IMR-90 (cell line): Measurements from ENCODE around the gene FDCSP. TPM values are rescaled to one million over a fixed set of nuclear protein-coding genes. Genes with fewer than 3 reads are reported as not detected.
"Not testable (repeated sequence)": the region's sequence is repeated elsewhere in the genome, so short reads cannot be mapped to it uniquely, and the experiment has no call there.

Experiments
- ATAC-seq: fragments of 200-7000 bp; cut with Tn5 transposase; 2 replicates; pipeline ENCODE4 v1.9.1; 2020; ENCODE audit warnings: low read depth, mild to moderate bottlenecking, moderate library complexity
- BruUV-seq: library from RNA; stranded (reverse); fragments of 400-500 nt; replicated peaks from 2 replicates; lab custom pipeline; 2021; lab: Mats Ljungman, UMichigan
- CTCF ChIA-PET: fragments of 300-600 bp; formaldehyde crosslinking; extraction: SDS; loops from one replicate; lab custom pipeline; 2021; ENCODE audit warnings: antibody characterized with exemption; lab: Yijun Ruan, JAX
- POLR2A ChIA-PET: fragments of 300-600 bp; sonication (Branson Sonifier 250); formaldehyde crosslinking; loops from one replicate; lab custom pipeline; 2022; ENCODE audit warnings: antibody characterized with exemption; ENCODE audit not compliant: unreplicated experiment; lab: Charles Lee
- DNase-seq: peaks from one replicate; pipeline ENCODE4 v3.0.0; 2013
- H2AFZ ChIP-seq: replicated peaks from 2 replicates; pipeline ENCODE3; 2013; ENCODE audit warnings: low read length, mild to moderate bottlenecking; ENCODE audit not compliant: poor library complexity
- H2AK5ac ChIP-seq: 2 replicates; pipeline ENCODE4 v1.6.1; 2013; ENCODE audit warnings: low read depth, low read length, inconsistent platforms
- H2AK9ac ChIP-seq: replicated peaks from 2 replicates; pipeline ENCODE3; 2013; ENCODE audit warnings: mild to moderate bottlenecking, low read depth, low read length, moderate library complexity; ENCODE audit not compliant: poor library complexity
- H2BK120ac ChIP-seq: 2 replicates; pipeline ENCODE4 v1.6.1; 2013; ENCODE audit warnings: low read depth, low read length, inconsistent platforms
- H2BK15ac ChIP-seq: 3 replicates; pipeline ENCODE4 v1.6.1; 2013; ENCODE audit warnings: low read depth, low read length, inconsistent platforms
- H2BK20ac ChIP-seq: 2 replicates; pipeline ENCODE4 v1.6.1; 2013; ENCODE audit warnings: low read depth, mild to moderate bottlenecking, inconsistent platforms, low read length, moderate library complexity
- H2BK5ac ChIP-seq: 2 replicates; pipeline ENCODE4 v1.6.1; 2013; ENCODE audit warnings: mild to moderate bottlenecking, low read depth, low read length, inconsistent platforms; ENCODE audit not compliant: poor library complexity, severe bottlenecking
- H3K14ac ChIP-seq: replicated peaks from 2 replicates; pipeline ENCODE4 v1.6.1; 2013; ENCODE audit warnings: low read depth, low read length, inconsistent platforms
- H3K18ac ChIP-seq: 2 replicates; pipeline ENCODE4 v1.6.1; 2013; ENCODE audit warnings: low read depth, low read length, control low read depth
- H3K23ac ChIP-seq: 2 replicates; pipeline ENCODE4 v1.6.1; 2013; ENCODE audit warnings: low read depth, low read length, inconsistent platforms
- H3K27ac ChIP-seq: 2 replicates; pipeline ENCODE4 v1.5.1; 2013; ENCODE audit warnings: mild to moderate bottlenecking, control low read depth, low read length; ENCODE audit not compliant: insufficient read depth
- H3K27me3 ChIP-seq: 2 replicates; pipeline ENCODE4 v1.6.1; 2013; ENCODE audit warnings: low read length; ENCODE audit not compliant: control insufficient read depth, insufficient read depth
- H3K36me3 ChIP-seq: 2 replicates; pipeline ENCODE4 v1.6.1; 2013; ENCODE audit warnings: low read length, mixed read lengths; ENCODE audit not compliant: control insufficient read depth, insufficient read depth
- H3K4ac ChIP-seq: 2 replicates; pipeline ENCODE4 v1.6.1; 2013; ENCODE audit warnings: low read depth, low read length, inconsistent platforms
- H3K4me1 ChIP-seq: 2 replicates; pipeline ENCODE4 v1.6.1; 2013; ENCODE audit warnings: low read length, mixed read lengths; ENCODE audit not compliant: control insufficient read depth, insufficient read depth
- H3K4me2 ChIP-seq: 2 replicates; pipeline ENCODE4 v1.6.1; 2013; ENCODE audit warnings: low read depth, mild to moderate bottlenecking, control low read depth, low read length, moderate library complexity
- H3K4me3 ChIP-seq: 2 replicates; pipeline ENCODE4 v1.5.1; 2013; ENCODE audit warnings: low read depth, mild to moderate bottlenecking, control low read depth, low read length, moderate library complexity; ENCODE audit not compliant: insufficient read depth
- H3K56ac ChIP-seq: 2 replicates; pipeline ENCODE4 v1.6.1; 2013; ENCODE audit warnings: low read length, inconsistent platforms; ENCODE audit not compliant: insufficient read depth; ENCODE audit errors: extremely low read depth
- H3K79me1 ChIP-seq, 2 experiments: 2 replicates each; pipeline ENCODE4 v1.6.1; 2013; ENCODE audit warnings: low read length in 2 of 2, inconsistent platforms in 1 of 2, low read depth in 1 of 2
- H3K9ac ChIP-seq: 2 replicates; pipeline ENCODE4 v1.6.1; 2013; ENCODE audit warnings: low read depth, low read length, control low read depth
- H3K9me1 ChIP-seq: 2 replicates; pipeline ENCODE4 v1.6.1; 2013; ENCODE audit warnings: low read length, inconsistent platforms; ENCODE audit not compliant: insufficient read depth
- H3K9me3 ChIP-seq: 2 replicates; pipeline ENCODE4 v1.6.1; 2013; ENCODE audit warnings: low read length; ENCODE audit not compliant: control insufficient read depth, insufficient read depth
- H4K20me1 ChIP-seq: 2 replicates; pipeline ENCODE4 v1.6.1; 2013; ENCODE audit warnings: low read length, inconsistent platforms; ENCODE audit not compliant: insufficient read depth
- H4K5ac ChIP-seq: 2 replicates; pipeline ENCODE4 v1.6.1; 2013; ENCODE audit warnings: mild to moderate bottlenecking, low read depth, low read length, control low read depth
- H4K8ac ChIP-seq, 2 experiments: 2 replicates each; pipeline ENCODE4 v1.6.1; 2013; ENCODE audit warnings: low read depth in 2 of 2, low read length in 2 of 2, control low read depth in 1 of 2, inconsistent platforms in 1 of 2
- H4K91ac ChIP-seq: 2 replicates; pipeline ENCODE4 v1.6.1; 2013; ENCODE audit warnings: low read depth, low read length, inconsistent platforms; ENCODE audit not compliant: insufficient read depth
- CHD1 ChIP-seq: IDR thresholded peaks from 2 replicates; pipeline ENCODE4 v1.6.1; 2012; ENCODE audit warnings: low read depth, low read length, improper control_type of control experiment
- FOS ChIP-seq: fragments of 150-350 bp; IDR thresholded peaks from 2 replicates; pipeline ENCODE4 v1.6.1; 2016; ENCODE audit warnings: low read depth, low read length
- RCOR1 ChIP-seq: IDR thresholded peaks from 2 replicates; pipeline ENCODE4 v1.6.1; 2012; ENCODE audit warnings: mild to moderate bottlenecking, low read length, improper control_type of control experiment; ENCODE audit not compliant: insufficient replicate concordance
- SMC3 ChIP-seq: fragments of 150-350 bp; IDR thresholded peaks from 2 replicates; pipeline ENCODE4 v1.6.1; 2016; ENCODE audit warnings: low read depth, mild to moderate bottlenecking, antibody characterized with exemption, low read length, moderate library complexity
- WGBS, 2 experiments: methylation state at CpG; one replicate each; pipeline versions ENCODE4 v1.1.5 to v1.1.7; 2013; ENCODE audit warnings: missing lambda C conversion rate in 2 of 2; ENCODE audit not compliant: insufficient read length in 1 of 2; ENCODE audit errors: extremely low coverage in 2 of 2; 5-methylcytosine and 5-hydroxymethylcytosine counted together
- dilution Hi-C: fragments of 300-500 bp; cut with HindIII; formaldehyde crosslinking; loops from one replicate; pipeline ENCODE4 v1.14.3; 2018; ENCODE audit warnings: low sequenced_read_pairs; ENCODE audit not compliant: unreplicated experiment
- in situ Hi-C: fragments of 300-500 bp; cut with MboI; formaldehyde crosslinking; loops from 3 replicates; pipeline ENCODE4 v1.14.3; 2019; ENCODE audit warnings: low sequenced_read_pairs, inconsistent platforms, mixed read lengths
- intact Hi-C: fragments of 100-400 bp; cut with micrococcal nuclease; formaldehyde crosslinking; loops from 2 replicates; pipeline ENCODE4 v1.10.0; 2022
- polyA plus RNA-seq, 3 experiments: library from polyadenylated mRNA; depleted of rRNA; stranded (reverse); fragments of >200 nt; gene quantifications; 2 replicates each; pipeline ENCODE4 v1.2.3, GENCODE V29; 2012; ENCODE audit warnings: low replicate concordance in 1 of 3
- total RNA-seq: library from RNA; depleted of rRNA; stranded (reverse); fragments of >200 nt; gene quantifications from 2 replicates; pipeline ENCODE4 v1.2.3, GENCODE V29; 2012

The FDCSP gene
- total and polyA plus RNA-seq, 2 of the 4 experiments (the other 2 are of a cell fraction): not detected

DNA sequence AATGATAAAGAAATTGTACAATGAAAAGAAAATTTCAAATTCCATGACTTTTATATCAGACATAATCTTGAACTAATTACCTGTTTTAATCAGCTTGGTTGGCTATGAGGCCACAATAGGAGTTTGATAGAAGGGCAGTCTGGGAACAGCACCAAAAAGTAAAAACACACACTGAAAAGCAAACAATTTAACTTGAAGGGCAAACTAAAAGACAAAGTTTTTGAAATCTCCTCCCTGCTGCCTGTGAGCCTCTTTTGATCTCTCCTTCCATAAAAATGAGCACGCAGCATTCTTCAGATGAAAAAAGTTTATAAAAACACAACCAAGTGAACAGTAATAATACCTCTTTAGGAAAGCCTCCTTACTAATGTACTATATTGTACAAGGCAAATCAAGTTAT, 22.3 kb upstream of the FDCSP start:
- DNase-seq (no peak), ATAC-seq (no peak)
- no peak overlapping the region for H2BK20ac ChIP-seq
- dilution Hi-C loops: no loop called here
- no peak overlapping the region for H3K4me2 ChIP-seq
- intact Hi-C loops: no loop called here
- no peak overlapping the region for H4K8ac ChIP-seq
- no peaks in the 10 kb centered on the region for H3K9me1 ChIP-seq
- WGBS, 2 experiments: no CpG with 5 or more reads among the region's 1 CpG
- no peaks in the 10 kb centered on the region for H3K9me3 ChIP-seq
- no peak overlapping the region for H3K56ac ChIP-seq
- no peak overlapping the region for H3K4me3 ChIP-seq
- H2BK15ac ChIP-seq: no peak overlapping the region
- no peak overlapping the region for H4K91ac ChIP-seq
- no TSS peak for BruUV-seq
- H3K27ac ChIP-seq: no peak overlapping the region
- in situ Hi-C loops: no loop called here
- no peaks in the 10 kb centered on the region for H3K4me1 ChIP-seq
- H2BK5ac ChIP-seq: no peak overlapping the region
- TF ChIP-seq CHD1 (no peak), SMC3 (no peak), FOS (no peak), RCOR1 (no peak)
- H2AK9ac ChIP-seq: no peak overlapping the region
- H3K36me3 ChIP-seq: no peaks in the 10 kb centered on the region
- no peak overlapping the region for H3K18ac ChIP-seq
- no peak overlapping the region for H3K9ac ChIP-seq
- H3K79me1 ChIP-seq: no peaks in the 10 kb centered on the region
- ChIA-PET CTCF (interaction anchor here (0.6 kb wide), 1 partner anchor 121 kb away, joined by 3 read pairs; no protein-coding TSS in a partner anchor), POLR2A (no interaction called here)
- H3K14ac ChIP-seq: no peak overlapping the region
- no peaks in the 10 kb centered on the region for H3K27me3 ChIP-seq
- no peak overlapping the region for H3K4ac ChIP-seq
- H2AFZ ChIP-seq: no peak overlapping the region
- no peak overlapping the region for H4K5ac ChIP-seq
- no peak overlapping the region for H2BK120ac ChIP-seq
- H2AK5ac ChIP-seq: no peak overlapping the region
- H3K23ac ChIP-seq: no peak overlapping the region
- H4K20me1 ChIP-seq: no peaks in the 10 kb centered on the region

DNA sequence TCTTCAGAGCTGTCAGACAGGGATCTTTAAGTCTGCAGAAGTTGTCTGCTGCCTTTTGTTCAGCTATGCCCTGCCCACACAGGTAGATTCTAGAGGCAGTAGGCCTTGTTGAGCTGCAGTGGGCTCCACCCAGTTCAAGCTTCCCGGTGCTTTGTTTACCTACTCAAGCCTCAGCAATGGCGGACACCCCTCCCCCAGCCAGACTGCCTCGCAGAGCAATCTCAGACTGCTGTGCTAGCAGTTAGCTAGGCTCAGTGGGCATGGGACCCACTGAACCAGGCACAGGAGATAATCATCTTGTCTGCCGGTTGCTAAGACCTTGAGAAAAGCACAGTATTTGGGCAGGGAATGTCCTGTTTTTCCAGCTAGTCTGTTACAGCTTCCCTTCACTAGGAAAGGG, 13.2 kb upstream of the FDCSP start:
- H3K4ac ChIP-seq, H4K91ac ChIP-seq, H2BK5ac ChIP-seq, H3K79me1 ChIP-seq, H2BK20ac ChIP-seq, H3K9ac ChIP-seq, H2BK120ac ChIP-seq, H3K18ac ChIP-seq, H3K36me3 ChIP-seq, H4K8ac ChIP-seq, H2BK15ac ChIP-seq, H3K14ac ChIP-seq, H3K27me3 ChIP-seq, DNase-seq, H3K9me3 ChIP-seq, H2AK5ac ChIP-seq, H3K56ac ChIP-seq, H3K4me2 ChIP-seq, intact Hi-C loops, H4K20me1 ChIP-seq, dilution Hi-C loops, H3K23ac ChIP-seq, H4K5ac ChIP-seq, H3K4me3 ChIP-seq, H3K27ac ChIP-seq, H3K9me1 ChIP-seq, in situ Hi-C loops, H3K4me1 ChIP-seq, POLR2A ChIA-PET, ATAC-seq, H2AFZ ChIP-seq, H2AK9ac ChIP-seq, BruUV-seq: not testable (repeated sequence)
- CTCF ChIA-PET: interaction anchor here (0.8 kb wide), 1 partner anchor 30 kb away, joined by 3 read pairs; no protein-coding TSS in a partner anchor
- WGBS, 2 experiments: 67% methylated on average over 3 of the region's 4 CpGs; no CpG with 5 or more reads in 1 of the 2 experiments
